ENCODE measurements around the gene SCN9A. TPM values are rescaled to one million over a fixed set of nuclear protein-coding genes. Genes with fewer than 3 reads are reported as not detected.

The SCN9A gene
- total and polyA plus RNA-seq, 2 of the 8 experiments (the other 6 are each of a cell fraction or from before 2014, with no cell fraction given): 1.6 to 6.2 TPM

DNA sequence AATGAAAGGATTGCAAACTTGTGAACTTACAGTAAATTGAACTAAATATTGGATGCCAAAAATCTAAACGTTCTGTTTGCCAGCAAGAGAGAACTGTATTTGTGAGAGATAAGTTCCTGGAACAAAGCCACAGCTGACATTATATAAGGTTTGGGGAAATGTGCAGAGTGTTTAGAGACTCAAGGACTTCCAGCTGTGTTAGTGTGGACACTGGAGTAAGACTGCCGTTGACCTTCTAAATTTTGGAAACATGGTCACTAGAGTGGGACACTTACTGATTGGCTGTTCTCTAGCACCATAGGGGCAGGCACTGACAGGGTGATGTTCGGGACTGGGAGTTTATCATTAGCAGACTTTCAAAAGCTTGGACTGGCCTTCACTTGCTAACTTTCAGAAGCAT, 40.5 kb downstream of the SCN9A start (continued):
- no peak for TF ChIP-seq SAP30 (IDR thresholded peaks at IDR 0.05; ENCODE audit: insufficient read depth, insufficient replicate concordance, low read length)
- no peak for TF ChIP-seq CHD2 (IDR thresholded peaks at IDR 0.05; ENCODE audit: low read length)
- TF ChIP-seq SP1 (IDR thresholded peaks at IDR 0.05; ENCODE audit: low read depth, low read length): no peak
- no peak for TF ChIP-seq TCF12 (IDR thresholded peaks at IDR 0.05; ENCODE audit: low read depth, low read length)
- TF ChIP-seq JUN (IDR thresholded peaks at IDR 0.05; ENCODE audit: low read depth, low read length): no peak

Measured in H1 (cell line).